Mammary epithelial cell (primary cell): ENCODE results near the gene C1orf159.

Source experiments
- CTCF ChIP-seq, 2 donors: IDR thresholded peaks in 1 of 2; conservative IDR thresholded peaks in 1 of 2; 2 replicates each; pipeline ENCODE4 v1.5.1; 2011 to 2012; ENCODE audit warnings: inconsistent platforms in 2 of 2, low read length in 2 of 2, mild to moderate bottlenecking in 2 of 2, control low read depth in 1 of 2, low read depth in 1 of 2; ENCODE audit not compliant: insufficient read depth in 1 of 2; ENCODE audit errors: extremely low read depth in 1 of 2
- EZH2 ChIP-seq: IDR thresholded peaks from 2 replicates; pipeline ENCODE4 v1.6.1; 2012; ENCODE audit warnings: low read length, inconsistent platforms, borderline replicate concordance

- no peak for TF ChIP-seq CTCF (conservative IDR thresholded peaks at IDR 0.05 in 1 of 2, IDR thresholded peaks at IDR 0.05 in 1 of 2; ENCODE audit: extremely low read depth in 1 of 2, insufficient read depth in 1 of 2, low read depth in 1 of 2, low read length in 2 of 2)
- TF ChIP-seq EZH2: no peak
These were observed 41.9 kb downstream of the C1orf159 start, which contains the start of gene RNF223 for GRCh38 chr1:1073743-1074587.
